Fibroblast of mammary gland (primary cell): ENCODE results near the gene OR6J1.

Experiments used
- DNase-seq: peaks from one replicate; pipeline ENCODE4 v3.0.0-alpha.2; 2010; ENCODE audit warnings: low read depth
- H3K4me3 ChIP-seq: 2 replicates; pipeline ENCODE4 v1.5.1; 2011; ENCODE audit warnings: low read depth, mild to moderate bottlenecking, low read length, moderate library complexity; ENCODE audit not compliant: control insufficient read depth
- TF ChIP-seq, protein P1 (sequence below): conservative IDR thresholded peaks from 2 replicates; pipeline ENCODE4 v1.5.1; 2011; ENCODE audit warnings: low read depth, low read length, inconsistent platforms; ENCODE audit not compliant: control insufficient read depth, insufficient read depth

The OR6J1 gene

DNA sequence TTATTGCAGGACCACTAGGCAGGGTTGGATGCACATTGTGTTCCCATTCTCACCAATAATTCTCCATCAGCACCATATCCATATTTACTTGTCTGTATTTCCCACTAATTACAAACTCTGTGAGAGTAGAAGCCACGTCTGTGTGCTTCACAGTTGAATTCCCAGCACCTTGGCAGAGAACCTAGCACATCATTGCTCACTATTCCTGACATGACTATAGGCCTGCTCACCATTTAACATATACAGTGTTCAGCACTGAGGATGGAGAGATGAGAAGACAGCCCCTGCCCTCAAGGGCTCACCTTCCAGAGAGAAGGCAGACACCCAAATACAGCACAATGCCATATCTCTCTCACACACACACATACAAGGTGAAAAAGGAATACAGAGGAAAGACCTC lies 60.2 kb downstream of the OR6J1 start:
- H3K4me3 ChIP-seq: no peak overlapping the region

More for the DNA sequence above, 60.2 kb downstream of the OR6J1 start:
- DNase-seq: no peak
- TF ChIP-seq, protein P1, sequence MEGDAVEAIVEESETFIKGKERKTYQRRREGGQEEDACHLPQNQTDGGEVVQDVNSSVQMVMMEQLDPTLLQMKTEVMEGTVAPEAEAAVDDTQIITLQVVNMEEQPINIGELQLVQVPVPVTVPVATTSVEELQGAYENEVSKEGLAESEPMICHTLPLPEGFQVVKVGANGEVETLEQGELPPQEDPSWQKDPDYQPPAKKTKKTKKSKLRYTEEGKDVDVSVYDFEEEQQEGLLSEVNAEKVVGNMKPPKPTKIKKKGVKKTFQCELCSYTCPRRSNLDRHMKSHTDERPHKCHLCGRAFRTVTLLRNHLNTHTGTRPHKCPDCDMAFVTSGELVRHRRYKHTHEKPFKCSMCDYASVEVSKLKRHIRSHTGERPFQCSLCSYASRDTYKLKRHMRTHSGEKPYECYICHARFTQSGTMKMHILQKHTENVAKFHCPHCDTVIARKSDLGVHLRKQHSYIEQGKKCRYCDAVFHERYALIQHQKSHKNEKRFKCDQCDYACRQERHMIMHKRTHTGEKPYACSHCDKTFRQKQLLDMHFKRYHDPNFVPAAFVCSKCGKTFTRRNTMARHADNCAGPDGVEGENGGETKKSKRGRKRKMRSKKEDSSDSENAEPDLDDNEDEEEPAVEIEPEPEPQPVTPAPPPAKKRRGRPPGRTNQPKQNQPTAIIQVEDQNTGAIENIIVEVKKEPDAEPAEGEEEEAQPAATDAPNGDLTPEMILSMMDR: no peak
